Activated CD8-positive, alpha-beta T cell treated with anti-CD3 and anti-CD28 coated beads for 36 hours (primary cell): ENCODE results near the gene CALHM3. TPM values are rescaled to one million over a fixed set of nuclear protein-coding genes. Genes with fewer than 3 reads are reported as not detected.

Experiments
- ATAC-seq: fragments of 200-7000 bp; cut with Tn5 transposase; one replicate; pipeline ENCODE4 v1.10.0; 2021; ENCODE audit warnings: mild to moderate bottlenecking, moderate library complexity
- CTCF ChIA-PET: fragments of 350-600 bp; sonication (Branson Sonifier 250); formaldehyde crosslinking; loops from one replicate; lab custom pipeline; 2021; ENCODE audit warnings: antibody characterized with exemption; lab: Charles Lee
- POLR2A ChIA-PET: fragments of 350-600 bp; sonication (Branson Sonifier 250); formaldehyde crosslinking; loops from one replicate; lab custom pipeline; 2021; ENCODE audit warnings: antibody characterized with exemption; lab: Charles Lee
- DNase-seq: peaks from one replicate; pipeline ENCODE4 v3.0.0-alpha.2; 2020
- H3K27ac Mint-ChIP-seq: one replicate; pipeline ENCODE4 v1.8.0; 2021; ENCODE audit warnings: mild to moderate bottlenecking, mixed read lengths
- H3K27me3 Mint-ChIP-seq: one replicate; pipeline ENCODE4 v1.8.0; 2021; ENCODE audit warnings: mixed read lengths
- H3K36me3 Mint-ChIP-seq: one replicate; pipeline ENCODE4 v1.8.0; 2021; ENCODE audit warnings: low read depth, mixed read lengths
- H3K4me1 Mint-ChIP-seq: one replicate; pipeline ENCODE4 v1.8.0; 2021; ENCODE audit warnings: low read depth, mixed read lengths
- H3K4me3 Mint-ChIP-seq: one replicate; pipeline ENCODE4 v1.8.0; 2021; ENCODE audit warnings: mild to moderate bottlenecking, moderate library complexity, mixed read lengths
- H3K9me3 Mint-ChIP-seq: one replicate; pipeline ENCODE4 v1.8.0; 2021; ENCODE audit warnings: mixed read lengths
- intact Hi-C: fragments of 100-400 bp; cut with micrococcal nuclease; formaldehyde crosslinking; loops from one replicate; pipeline ENCODE4 v1.10.0; 2022
- total RNA-seq, 2 experiments: library from RNA; stranded (reverse); gene quantifications; one replicate each; pipeline ENCODE4 v1.2.3, GENCODE V29; 2021
- TF ChIP-seq, protein P1 (sequence below): fragments of 200-600 bp; IDR thresholded peaks from one replicate; pipeline ENCODE4 v1.8.0; 2022; ENCODE audit warnings: antibody characterized with exemption, mild to moderate bottlenecking

Gene CALHM3
- total RNA-seq, 2 experiments from 2014 or later, result not detected

DNA sequence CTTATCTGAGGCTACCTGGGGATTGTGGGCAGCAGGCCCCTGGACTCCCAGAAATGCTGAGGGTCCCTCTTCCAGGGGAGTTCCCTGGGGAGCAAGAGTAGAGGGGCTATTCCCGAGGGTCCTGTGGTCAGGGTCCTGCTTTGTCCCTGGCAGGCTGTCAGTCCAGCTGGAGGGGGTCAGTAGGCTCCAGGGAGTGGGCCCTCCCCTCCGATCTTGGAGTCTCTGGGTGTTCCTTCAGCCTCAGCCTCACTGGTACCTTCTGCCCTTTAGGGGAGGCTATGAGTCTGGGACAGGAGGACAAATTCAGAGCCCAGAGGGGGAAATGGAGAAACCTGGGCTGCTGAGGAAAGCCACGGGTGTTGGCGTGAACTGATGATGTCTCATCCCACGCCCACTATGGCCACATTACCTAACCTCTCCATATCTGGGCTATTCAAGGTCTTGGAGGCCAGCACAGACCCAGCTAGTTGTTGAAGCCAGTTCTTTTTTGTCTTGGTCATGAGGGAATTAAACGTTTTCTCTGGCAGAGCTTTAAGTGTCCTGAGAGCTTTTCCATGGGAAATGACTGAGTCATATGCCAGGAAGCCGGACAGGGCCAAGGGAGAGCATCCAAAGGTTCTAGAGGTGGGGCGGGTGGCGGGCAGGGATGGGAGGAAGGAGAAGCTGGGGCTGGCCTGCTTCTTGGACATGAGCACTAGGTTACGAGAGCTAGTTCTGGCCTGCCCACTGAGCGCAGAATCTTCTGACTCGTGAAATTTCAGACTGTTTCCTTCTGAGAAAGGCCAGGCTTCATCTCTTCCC is 33.1 kb downstream of the CALHM3 start:
- Mint-ChIP-seq H3K4me1 (peaks cover 23% of the 10 kb centered on the region), H3K27me3 (no peaks in the 10 kb centered on the region), H3K27ac (peak overlapping the region; percentile 16), H3K4me3 (no peak overlapping the region), H3K36me3 (peaks cover 62% of the 10 kb centered on the region), H3K9me3 (no peaks in the 10 kb centered on the region)
- intact Hi-C loops, result no loop called here
- ATAC-seq (no peak), DNase-seq (no peak)
- ChIA-PET POLR2A (interaction anchor here (0.9 to 1.7 kb wide), 3 partner anchors 9 to 25 kb away, joined by 3 to 5 read pairs (median 3); no protein-coding TSS in a partner anchor), CTCF (no interaction called here)
- TF ChIP-seq, protein P1, sequence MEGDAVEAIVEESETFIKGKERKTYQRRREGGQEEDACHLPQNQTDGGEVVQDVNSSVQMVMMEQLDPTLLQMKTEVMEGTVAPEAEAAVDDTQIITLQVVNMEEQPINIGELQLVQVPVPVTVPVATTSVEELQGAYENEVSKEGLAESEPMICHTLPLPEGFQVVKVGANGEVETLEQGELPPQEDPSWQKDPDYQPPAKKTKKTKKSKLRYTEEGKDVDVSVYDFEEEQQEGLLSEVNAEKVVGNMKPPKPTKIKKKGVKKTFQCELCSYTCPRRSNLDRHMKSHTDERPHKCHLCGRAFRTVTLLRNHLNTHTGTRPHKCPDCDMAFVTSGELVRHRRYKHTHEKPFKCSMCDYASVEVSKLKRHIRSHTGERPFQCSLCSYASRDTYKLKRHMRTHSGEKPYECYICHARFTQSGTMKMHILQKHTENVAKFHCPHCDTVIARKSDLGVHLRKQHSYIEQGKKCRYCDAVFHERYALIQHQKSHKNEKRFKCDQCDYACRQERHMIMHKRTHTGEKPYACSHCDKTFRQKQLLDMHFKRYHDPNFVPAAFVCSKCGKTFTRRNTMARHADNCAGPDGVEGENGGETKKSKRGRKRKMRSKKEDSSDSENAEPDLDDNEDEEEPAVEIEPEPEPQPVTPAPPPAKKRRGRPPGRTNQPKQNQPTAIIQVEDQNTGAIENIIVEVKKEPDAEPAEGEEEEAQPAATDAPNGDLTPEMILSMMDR, result no peak

DNA sequence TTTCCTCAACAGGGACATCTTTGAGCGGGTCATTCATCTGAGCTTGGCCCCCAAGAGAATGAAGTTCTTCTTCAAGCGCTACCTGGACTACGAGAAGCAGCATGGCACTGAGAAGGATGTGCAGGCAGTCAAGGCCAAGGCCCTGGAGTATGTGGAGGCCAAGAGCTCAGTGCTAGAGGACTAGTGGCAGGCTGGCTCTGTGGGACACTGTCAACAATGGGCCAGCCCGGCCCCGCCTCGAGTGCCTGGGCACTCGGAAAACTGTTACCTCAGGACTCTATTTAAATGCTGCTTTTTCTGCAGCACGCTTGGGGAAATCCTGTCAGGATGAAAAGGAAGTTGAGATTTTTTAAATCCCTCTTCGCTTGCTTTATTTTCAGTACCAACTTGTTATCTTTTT is 33.7 kb downstream of the CALHM3 start:
- TF ChIP-seq, protein P1, result no peak
- intact Hi-C loops, result no loop called here
- ATAC-seq, result no peak
- Mint-ChIP-seq H3K27me3 (no peaks in the 10 kb centered on the region), H3K27ac (peak overlapping the region; percentile 46), H3K36me3 (peaks cover 67% of the 10 kb centered on the region), H3K4me3 (no peak overlapping the region), H3K9me3 (no peaks in the 10 kb centered on the region), H3K4me1 (peaks cover 17% of the 10 kb centered on the region)
- POLR2A ChIA-PET, result interaction anchor here (0.9 to 1.7 kb wide), 2 partner anchors 9 to 26 kb away, joined by 3 to 5 read pairs; no protein-coding TSS in a partner anchor
- no peak for DNase-seq
- CTCF ChIA-PET, result no interaction called here

GRCh38 chr10:103444478-103444877 is 34.6 kb downstream of the CALHM3 start:
- Mint-ChIP-seq H3K27ac (no peak overlapping the region), H3K4me1 (peaks cover 8% of the 10 kb centered on the region), H3K4me3 (no peak overlapping the region), H3K27me3 (no peaks in the 10 kb centered on the region), H3K9me3 (no peaks in the 10 kb centered on the region), H3K36me3 (peaks cover 68% of the 10 kb centered on the region)
- no peak for ATAC-seq
- TF ChIP-seq, protein P1, result no peak
- POLR2A ChIA-PET, result interaction anchor here (0.7 to 1.1 kb wide), 2 partner anchors 11 to 42 kb away, joined by 3 read pairs; no protein-coding TSS in a partner anchor
- no peak for DNase-seq
- CTCF ChIA-PET, result no interaction called here
- intact Hi-C loops, result no loop called here

DNA sequence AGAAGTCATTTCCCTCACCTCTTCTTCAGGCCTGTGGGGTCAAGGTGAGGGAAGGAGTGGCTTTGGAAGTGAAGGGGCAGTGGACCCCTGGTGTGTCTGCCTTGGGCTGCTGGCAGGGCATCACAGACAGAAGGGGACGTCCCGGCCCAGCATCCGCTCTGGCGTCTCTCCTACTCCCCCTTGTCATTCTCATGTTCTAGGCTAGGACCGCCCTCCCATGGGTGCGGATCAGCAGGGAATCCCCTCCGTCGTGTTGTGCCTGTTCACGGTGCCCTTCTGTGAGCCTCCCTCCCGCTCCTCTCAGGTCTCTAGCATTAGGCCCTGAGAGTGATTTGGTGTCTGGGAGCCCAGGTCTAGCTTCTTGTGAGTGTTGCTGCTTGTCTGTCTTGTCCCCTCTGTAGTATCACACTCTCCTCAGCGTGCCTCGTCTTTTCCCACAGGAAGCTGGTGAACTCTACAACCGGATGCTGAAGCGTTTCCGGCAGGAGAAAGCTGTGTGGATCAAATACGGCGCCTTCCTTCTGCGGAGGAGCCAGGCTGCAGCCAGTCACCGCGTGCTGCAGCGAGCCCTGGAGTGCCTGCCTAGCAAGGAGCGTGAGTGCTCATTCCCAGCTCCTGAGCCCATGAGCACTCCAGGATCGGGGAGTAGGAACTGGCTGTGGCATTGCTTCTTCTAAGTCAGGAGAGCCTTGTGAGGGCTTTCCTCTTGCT is 35.4 kb downstream of the CALHM3 start:
- no peaks in the 10 kb centered on the region for H3K9me3 Mint-ChIP-seq
- POLR2A ChIA-PET, result interaction anchor here (0.7 to 1.1 kb wide), 3 partner anchors 12 to 47 kb away, joined by 3 read pairs; partner anchors contain the start of genes ATP5MK and PDCD11
- CTCF ChIA-PET, result interaction anchor here (1.2 to 1.6 kb wide), 4 partner anchors 12 to 50 kb away, joined by 3 to 6 read pairs (median 4); partner anchors contain the start of gene NEURL1

More for the DNA sequence above, 35.4 kb downstream of the CALHM3 start:
- Mint-ChIP-seq H3K4me1 (peaks cover under 1% of the 10 kb centered on the region), H3K36me3 (peaks cover 64% of the 10 kb centered on the region), H3K27ac (no peak overlapping the region), H3K4me3 (no peak overlapping the region), H3K27me3 (no peaks in the 10 kb centered on the region)
- ATAC-seq (no peak), DNase-seq (no peak)
- TF ChIP-seq, protein P1, result no peak
- intact Hi-C loops, result no loop called here
